ENCODE data around the gene PLCB1.

GRCh38 chr20:8658103-8658502 lies 526.0 kb downstream of the PLCB1 start:
- no peak for TF ChIP-seq CTCF (IDR thresholded peaks at IDR 0.05; ENCODE audit: low read length)
- TF ChIP-seq EZH2 (IDR thresholded peaks at IDR 0.05; ENCODE audit: borderline replicate concordance, low read length) = no peak
